Panc1 (cell line): Measurements from ENCODE around the gene PATJ. TPM values are rescaled to one million over a fixed set of nuclear protein-coding genes. Genes with fewer than 3 reads are reported as not detected.

Experiments used
- ATAC-seq: fragments of 200-7000 bp; cut with Tn5 transposase; 2 replicates; pipeline ENCODE4 v1.9.1; 2020; ENCODE audit warnings: mild to moderate bottlenecking, moderate library complexity
- BruUV-seq: library from RNA; stranded (reverse); fragments of 400-500 nt; replicated peaks from 2 replicates; lab custom pipeline; 2021; lab: Mats Ljungman, UMichigan
- CTCF ChIA-PET: fragments of 300-600 bp; sonication (Branson Sonifier 250); formaldehyde crosslinking; loops from one replicate; lab custom pipeline; 2022; ENCODE audit warnings: antibody characterized with exemption; lab: Charles Lee
- POLR2A ChIA-PET: fragments of 300-600 bp; sonication (Branson Sonifier 250); formaldehyde crosslinking; loops from one replicate; lab custom pipeline; 2022; ENCODE audit warnings: antibody characterized with exemption; lab: Charles Lee
- DNase-seq: peaks from one replicate; pipeline ENCODE4 v3.0.0-alpha.2; 2010; ENCODE audit warnings: low read depth, low spot score
- H3K27ac ChIP-seq: 2 replicates; pipeline ENCODE4 v1.5.1; 2011; ENCODE audit warnings: mild to moderate bottlenecking, low read length, inconsistent platforms
- H3K27me3 ChIP-seq: fragments of 200-500 bp; sonication (Bioruptor generic); 2 replicates; pipeline ENCODE4 v1.6.0; 2014; ENCODE audit warnings: low read length, inconsistent platforms; ENCODE audit not compliant: control insufficient read depth, insufficient read depth
- H3K36me3 ChIP-seq: fragments of 200-500 bp; sonication (Bioruptor generic); 2 replicates; pipeline ENCODE4 v1.5.1; 2014; ENCODE audit warnings: inconsistent platforms, mild to moderate bottlenecking, low read length, moderate library complexity; ENCODE audit not compliant: control insufficient read depth, insufficient read depth
- H3K4me1 ChIP-seq: 2 replicates; pipeline ENCODE4 v1.5.1; 2011; ENCODE audit warnings: inconsistent platforms, mild to moderate bottlenecking, low read length, moderate library complexity; ENCODE audit not compliant: control insufficient read depth, insufficient read depth
- H3K4me3 ChIP-seq, 2 experiments: 2 replicates each; pipeline ENCODE4 v1.5.1; 2011 to 2012; ENCODE audit warnings: low read depth in 2 of 2, low read length in 2 of 2, mild to moderate bottlenecking in 2 of 2, inconsistent platforms in 1 of 2, moderate library complexity in 1 of 2
- H3K9me3 ChIP-seq: fragments of 200-500 bp; sonication (Bioruptor generic); 2 replicates; pipeline ENCODE4 v1.5.1; 2014; ENCODE audit warnings: low read depth, mild to moderate bottlenecking, inconsistent platforms, low read length, moderate library complexity; ENCODE audit not compliant: control insufficient read depth, insufficient read depth
- CTCF ChIP-seq: fragments of 450-650 bp; IDR thresholded peaks from 2 replicates; pipeline ENCODE4 v1.5.1; 2017; ENCODE audit warnings: mild to moderate bottlenecking
- POLR2AphosphoS5 ChIP-seq: IDR thresholded peaks from 2 replicates; pipeline ENCODE4 v1.6.1; 2012; ENCODE audit warnings: mild to moderate bottlenecking, low read depth, low read length, moderate library complexity
- REST ChIP-seq, 2 experiments: IDR thresholded peaks; 2 replicates each; pipeline ENCODE4 v1.6.1; 2011 to 2012; ENCODE audit warnings: low read depth in 2 of 2, control low read depth in 1 of 2, low read length in 1 of 2, mild to moderate bottlenecking in 1 of 2, moderate library complexity in 1 of 2; ENCODE audit not compliant: insufficient read depth in 1 of 2
- SIN3A ChIP-seq: IDR thresholded peaks from 2 replicates; pipeline ENCODE4 v1.6.1; 2012; ENCODE audit warnings: low read depth, mild to moderate bottlenecking, low read length, moderate library complexity, borderline replicate concordance; ENCODE audit not compliant: insufficient read depth
- TCF7L2 ChIP-seq: IDR thresholded peaks from 2 replicates; pipeline ENCODE4 v1.6.1; 2011; ENCODE audit warnings: mild to moderate bottlenecking, low read depth, low read length, inconsistent platforms
- in situ Hi-C: cut with HindIII; loops from 2 replicates; pipeline ENCODE4 v1.10.0; 2016; ENCODE audit warnings: low sequenced_read_pairs, low pct_unique_long_range_greater_than_20kb
- intact Hi-C: fragments of 100-400 bp; cut with micrococcal nuclease; formaldehyde crosslinking; loops from one replicate; pipeline ENCODE4 v1.10.0; 2022; ENCODE audit not compliant: unreplicated experiment
- total RNA-seq: library from RNA; stranded (reverse); gene quantifications from one replicate; pipeline ENCODE4 v1.2.1, GENCODE V29; 2021; ENCODE audit not compliant: unreplicated experiment

PATJ gene
- total RNA-seq, 1 experiment from 2014 or later, result 36.2 TPM

DNA sequence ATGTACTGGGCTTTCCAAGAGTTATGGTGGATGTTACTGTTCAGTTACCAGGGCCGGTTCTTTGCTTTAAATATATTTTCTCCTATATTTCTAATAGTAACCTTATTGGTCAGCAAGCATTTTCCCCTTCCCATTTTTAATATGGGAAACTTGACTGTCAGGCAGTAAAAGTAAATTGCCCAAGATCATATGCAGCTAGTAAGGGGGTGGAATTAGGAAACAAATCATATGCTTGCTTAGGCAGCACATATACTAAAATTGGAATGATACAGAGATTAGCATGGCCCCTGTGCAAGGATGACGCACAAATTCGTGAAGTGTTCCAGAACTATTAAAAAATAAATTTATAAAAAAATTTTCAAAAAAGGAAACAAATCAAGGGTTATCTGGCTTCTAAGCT is 73.9 kb downstream of the PATJ start:
- Histone ChIP-seq H3K4me3 (no peak overlapping the region), H3K4me1 (no peaks in the 10 kb centered on the region), H3K27ac (no peak overlapping the region), H3K36me3 (no peaks in the 10 kb centered on the region; the same call in 1 of the 2 replicates), H3K9me3 (no peaks in the 10 kb centered on the region), H3K27me3 (no peaks in the 10 kb centered on the region)
- ChIA-PET POLR2A (interaction anchor here (0.6 kb wide), 1 partner anchor 360 kb away, joined by 3 read pairs; no protein-coding TSS in a partner anchor), CTCF (no interaction called here)
- no peak for TF ChIP-seq POLR2AphosphoS5
- no peak for TF ChIP-seq REST (IDR thresholded peaks at IDR 0.05; ENCODE audit: insufficient read depth in 1 of 2, low read depth in 2 of 2, low read length in 1 of 2)
- no peak for TF ChIP-seq SIN3A
- TF ChIP-seq CTCF, result no peak
- TF ChIP-seq TCF7L2, result no peak
- intact Hi-C loops (no loop called here), in situ Hi-C loops (no loop called here)
- DNase-seq (no peak), ATAC-seq (no peak)
- BruUV-seq, result no TSS peak

DNA sequence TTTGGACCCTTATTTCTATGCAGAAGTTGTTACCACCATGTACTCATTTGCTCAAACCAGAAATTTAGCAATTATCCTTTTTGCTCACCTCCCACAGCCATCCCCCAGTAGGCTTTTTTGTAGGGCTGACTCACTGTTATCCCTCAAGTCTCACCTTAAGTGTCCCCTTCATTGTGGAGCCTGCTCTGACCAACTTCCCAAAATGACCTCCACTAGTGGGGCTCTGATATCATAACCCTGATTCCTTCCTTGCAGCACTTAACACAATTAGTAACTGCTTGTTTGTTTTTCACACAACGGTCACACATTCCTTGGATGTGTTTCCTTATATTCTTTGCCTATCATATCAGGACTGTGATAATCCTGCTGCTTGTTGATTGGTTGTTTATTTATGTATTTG is 76.7 kb downstream of the PATJ start:
- BruUV-seq, result no TSS peak
- TF ChIP-seq SIN3A (no peak), CTCF (no peak), REST (IDR thresholded peaks at IDR 0.05; ENCODE audit: insufficient read depth in 1 of 2, low read depth in 2 of 2, low read length in 1 of 2) (no peak)
- Histone ChIP-seq H3K4me1 (no peaks in the 10 kb centered on the region), H3K36me3 (peaks cover 4% of the 10 kb centered on the region), H3K27ac (no peak overlapping the region), H3K4me3 (no peak overlapping the region), H3K27me3 (no peaks in the 10 kb centered on the region), H3K9me3 (no peaks in the 10 kb centered on the region)
- intact Hi-C loops, result no loop called here
- in situ Hi-C loops, result no loop called here
- CTCF ChIA-PET, result no interaction called here
- POLR2A ChIA-PET, result no interaction called here
- DNase-seq, result no peak
- no peak for ATAC-seq
